ENCODE results near the gene DMWD. TPM values are rescaled to one million over a fixed set of nuclear protein-coding genes. Genes with fewer than 3 reads are reported as not detected.

Gene DMWD
- total RNA-seq, 4 donors from 2014 or later, result 4.4 to 103 (median 36.9) TPM

- no peak for DNase-seq
- H3K4me1 ChIP-seq, result no peaks in the 10 kb centered on the region
- H3K36me3 ChIP-seq, result no peaks in the 10 kb centered on the region
- intact Hi-C loops (cut with DNase I; ENCODE audit: low total_unique reads), result no loop called here
- H3K4me3 ChIP-seq, result no peak overlapping the region
- TF ChIP-seq POLR2A (IDR thresholded peaks at IDR 0.05) (no peak), CTCF (IDR thresholded peaks at IDR 0.05) (no peak)
- H3K9me3 ChIP-seq, result no peaks in the 10 kb centered on the region
- H3K27me3 ChIP-seq, result no peaks in the 10 kb centered on the region
- peak overlapping the region; percentile 13 to 59 for H3K27ac ChIP-seq
These were observed 23.8 kb upstream of the DMWD start for GRCh38 chr19:45816236-45817009.

GRCh38 chr19:45815481-45816216, 23.0 kb upstream of the DMWD start:
- Histone ChIP-seq H3K4me3 (peak overlapping the region; percentile 25 to 34), H3K27ac (peak overlapping the region; percentile 13 to 59), H3K27me3 (no peaks in the 10 kb centered on the region), H3K9me3 (no peaks in the 10 kb centered on the region), H3K36me3 (no peaks in the 10 kb centered on the region), H3K4me1 (no peaks in the 10 kb centered on the region)
- TF ChIP-seq POLR2A (IDR thresholded peaks at IDR 0.05) (no peak), CTCF (IDR thresholded peaks at IDR 0.05) (no peak)
- intact Hi-C loops (cut with DNase I; ENCODE audit: low total_unique reads), result no loop called here
- no peak for DNase-seq

- Histone ChIP-seq H3K27me3 (no peaks in the 10 kb centered on the region), H3K4me3 (peak within 1 kb of the TSS; percentile 25 to 34), H3K36me3 (no peaks in the 10 kb centered on the region), H3K27ac (peak within 1 kb of the TSS; percentile 13 to 59), H3K4me1 (no peaks in the 10 kb centered on the region), H3K9me3 (no peaks in the 10 kb centered on the region)
- TF ChIP-seq POLR2A (IDR thresholded peaks at IDR 0.05), result no peak
- TF ChIP-seq CTCF (IDR thresholded peaks at IDR 0.05), result no peak
- DNase-seq, result no peak
- intact Hi-C loops (cut with DNase I; ENCODE audit: low total_unique reads), result no loop called here
These were observed 22.3 kb upstream of the DMWD start, which contains the start of gene RSPH6A for GRCh38 chr19:45814851-45815480. TSS of gene RSPH6A (minus strand) at chr19:45815308. CDS start at chr19:45815176, 132 bp downstream.

GRCh38 chr19:45814166-45814780, 21.6 kb upstream of the DMWD start:
- no peaks in the 10 kb centered on the region for H3K27me3 ChIP-seq
- no peaks in the 10 kb centered on the region for H3K36me3 ChIP-seq
- no peak overlapping the region for H3K27ac ChIP-seq
- H3K4me1 ChIP-seq, result no peaks in the 10 kb centered on the region
- TF ChIP-seq CTCF (IDR thresholded peaks at IDR 0.05) (no peak), POLR2A (IDR thresholded peaks at IDR 0.05) (no peak)
- no peak for DNase-seq
- intact Hi-C loops (cut with DNase I; ENCODE audit: low total_unique reads), result no loop called here
- H3K9me3 ChIP-seq, result no peaks in the 10 kb centered on the region
- H3K4me3 ChIP-seq, result no peak overlapping the region

All from uterus (tissue), 4 donors.